NB4 (cell line): Measurements from ENCODE around the gene DSTN.
A peak's percentile ranks its signal among the peaks of the same experiment; 100 is the strongest.

ENCODE experiments used
- POLR2A ChIP-seq: IDR thresholded peaks from 2 replicates; pipeline ENCODE4 v1.6.1; 2011; ENCODE audit warnings: mild to moderate bottlenecking; ENCODE audit not compliant: insufficient read length; ENCODE audit errors: extremely low read depth
- TF ChIP-seq, protein P1 (sequence below): IDR thresholded peaks from one replicate; pipeline ENCODE4 v1.5.1; 2012; ENCODE audit warnings: low read depth, low read length
- TF ChIP-seq, protein P2 (sequence below): IDR thresholded peaks from 2 replicates; pipeline ENCODE4 v1.6.1; 2011; ENCODE audit warnings: low read depth, low read length

DNA sequence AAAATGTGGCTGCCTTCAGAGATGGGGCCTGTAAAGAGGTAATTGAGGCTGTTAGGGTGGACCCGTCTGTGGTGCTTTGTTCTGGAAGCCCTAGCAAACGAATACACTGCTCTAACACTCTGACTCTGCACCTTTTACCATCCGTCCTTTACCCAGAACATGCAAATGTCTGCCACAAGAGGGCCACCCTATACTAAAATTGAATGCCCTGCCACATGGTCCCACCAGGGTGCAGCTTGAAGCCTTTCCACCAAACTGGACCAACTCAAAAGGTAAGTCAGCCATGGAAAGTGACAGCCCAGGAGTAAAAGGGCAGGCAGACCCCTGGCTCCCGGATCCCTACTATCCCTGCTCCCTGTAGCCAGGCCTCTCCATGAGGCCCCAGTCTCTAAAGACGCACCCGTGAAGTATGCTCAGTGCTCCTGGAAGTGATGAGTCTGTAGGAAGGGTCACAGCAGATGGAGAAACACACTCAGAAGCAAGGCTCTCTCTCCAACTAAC lies 32.9 kb upstream of the DSTN start:
- TF ChIP-seq, protein P1, sequence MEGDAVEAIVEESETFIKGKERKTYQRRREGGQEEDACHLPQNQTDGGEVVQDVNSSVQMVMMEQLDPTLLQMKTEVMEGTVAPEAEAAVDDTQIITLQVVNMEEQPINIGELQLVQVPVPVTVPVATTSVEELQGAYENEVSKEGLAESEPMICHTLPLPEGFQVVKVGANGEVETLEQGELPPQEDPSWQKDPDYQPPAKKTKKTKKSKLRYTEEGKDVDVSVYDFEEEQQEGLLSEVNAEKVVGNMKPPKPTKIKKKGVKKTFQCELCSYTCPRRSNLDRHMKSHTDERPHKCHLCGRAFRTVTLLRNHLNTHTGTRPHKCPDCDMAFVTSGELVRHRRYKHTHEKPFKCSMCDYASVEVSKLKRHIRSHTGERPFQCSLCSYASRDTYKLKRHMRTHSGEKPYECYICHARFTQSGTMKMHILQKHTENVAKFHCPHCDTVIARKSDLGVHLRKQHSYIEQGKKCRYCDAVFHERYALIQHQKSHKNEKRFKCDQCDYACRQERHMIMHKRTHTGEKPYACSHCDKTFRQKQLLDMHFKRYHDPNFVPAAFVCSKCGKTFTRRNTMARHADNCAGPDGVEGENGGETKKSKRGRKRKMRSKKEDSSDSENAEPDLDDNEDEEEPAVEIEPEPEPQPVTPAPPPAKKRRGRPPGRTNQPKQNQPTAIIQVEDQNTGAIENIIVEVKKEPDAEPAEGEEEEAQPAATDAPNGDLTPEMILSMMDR, result peak; percentile 94
- TF ChIP-seq POLR2A, result no peak
- TF ChIP-seq, protein P2, sequence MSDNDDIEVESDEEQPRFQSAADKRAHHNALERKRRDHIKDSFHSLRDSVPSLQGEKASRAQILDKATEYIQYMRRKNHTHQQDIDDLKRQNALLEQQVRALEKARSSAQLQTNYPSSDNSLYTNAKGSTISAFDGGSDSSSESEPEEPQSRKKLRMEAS, result peak; percentile 99
